ENCODE data around the gene EREG. TPM values are rescaled to one million over a fixed set of nuclear protein-coding genes. Genes with fewer than 3 reads are reported as not detected.
A peak's percentile ranks its signal among the peaks of the same experiment; 100 is the strongest.

The EREG gene
- total and polyA plus RNA-seq, 2 of the 8 experiments (the other 6 are each of a cell fraction or from before 2014, with no cell fraction given), result not detected

DNA sequence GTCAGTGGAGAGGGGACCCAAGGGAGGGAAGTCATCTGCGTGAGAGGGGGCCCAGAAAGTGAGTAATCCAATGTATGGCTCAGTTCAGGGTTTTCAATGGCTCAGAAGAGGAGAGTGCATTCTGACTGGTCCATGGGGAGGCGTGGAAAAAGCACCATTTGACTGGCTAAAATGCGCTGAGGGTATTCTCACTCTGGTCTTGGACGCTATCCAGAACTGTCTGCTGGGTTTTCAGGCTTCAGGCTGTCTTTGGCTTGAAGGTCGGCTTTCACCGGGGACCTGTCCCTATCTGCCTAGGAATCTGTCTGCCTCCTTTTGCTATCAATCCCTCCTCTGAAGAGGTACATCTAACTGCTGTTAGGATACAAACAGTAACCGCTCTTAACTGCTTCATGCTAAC is 30.3 kb upstream of the EREG start:
- ChIA-PET POLR2A (ENCODE audit: partially characterized antibody) (no interaction called here), CTCF (ENCODE audit: partially characterized antibody) (interaction anchor here (0.8 to 2.7 kb wide), 4 partner anchors 9 to 36 kb away, joined by 3 to 10 read pairs (median 4); no protein-coding TSS in a partner anchor)
- Histone ChIP-seq H2BK20ac (ENCODE audit: low read length) (no peak overlapping the region), H3K23me2 (ENCODE audit: low read depth, low read length) (no peaks in the 10 kb centered on the region), H2BK120ac (replicated peaks; ENCODE audit: low read depth, low read length) (no peak overlapping the region), H3K9ac (replicated peaks in 1 of 4; ENCODE audit: extremely low read depth in 1 of 4, low read depth in 3 of 4, low read length in 3 of 4) (no peak overlapping the region), H2AFZ (ENCODE audit: low read length) (peak overlapping the region; percentile 76; the same call in 1 of the 2 replicates), H3K27me3 (replicated peaks in 1 of 4; ENCODE audit: control insufficient read depth in 3 of 4, extremely low read depth in 1 of 4, insufficient read depth in 3 of 4, low read length in 3 of 4) (no peaks in the 10 kb centered on the region), H3K9me3 (ENCODE audit: insufficient read depth in 2 of 2, low read depth in 1 of 2, low read length in 1 of 2) (no peaks in the 10 kb centered on the region), H3K79me2 (ENCODE audit: control insufficient read depth in 1 of 2, insufficient read depth in 2 of 2, low read length in 2 of 2) (no peaks in the 10 kb centered on the region), H3K4me1 (replicated peaks in 1 of 4; ENCODE audit: control insufficient read depth in 3 of 4, insufficient read depth in 4 of 4, low read length in 3 of 4) (peaks cover 0 to 4% (median 0%) of the 10 kb centered on the region in 4 experiments; a peak in 2 of 7 replicates), H3K23ac (ENCODE audit: insufficient read length) (no peak overlapping the region), H3K4ac (replicated peaks; ENCODE audit: insufficient read length, low read depth, low read length) (no peak overlapping the region), H3K4me3 (ENCODE audit: extremely low read depth in 1 of 4, insufficient read depth in 2 of 4, low read depth in 3 of 4, low read length in 4 of 4) (no peak overlapping the region), H3K79me1 (ENCODE audit: low read depth, low read length) (no peaks in the 10 kb centered on the region), H4K5ac (ENCODE audit: insufficient read length, low read depth, low read length) (no peak overlapping the region), H2AK5ac (ENCODE audit: low read depth, low read length) (no peak overlapping the region), H3K14ac (ENCODE audit: insufficient read length) (no peak overlapping the region), H2BK5ac (ENCODE audit: low read depth, low read length) (no peak overlapping the region), H4K91ac (replicated peaks; ENCODE audit: insufficient read length, low read length) (no peak overlapping the region), H3K56ac (replicated peaks; ENCODE audit: insufficient read length, low read depth, low read length) (no peak overlapping the region), H2BK15ac (ENCODE audit: low read length) (no peak overlapping the region), H3K36me3 (ENCODE audit: control insufficient read depth in 2 of 4, insufficient read depth in 4 of 4, low read length in 3 of 4) (no peaks in the 10 kb centered on the region), H3K18ac (ENCODE audit: extremely low read depth, low read length) (no peak overlapping the region), H3K4me2 (ENCODE audit: insufficient read depth in 1 of 2, low read depth in 2 of 2, low read length in 2 of 2) (no peak overlapping the region), H4K8ac (ENCODE audit: extremely low read depth, insufficient read depth, low read length) (no peak overlapping the region), H3K27ac (ENCODE audit: low read depth, low read length) (no peak overlapping the region), H2BK12ac (ENCODE audit: low read depth, low read length) (no peak overlapping the region), H4K20me1 (replicated peaks in 1 of 2; ENCODE audit: control insufficient read depth in 1 of 2, insufficient read depth in 2 of 2, low read length in 2 of 2) (no peaks in the 10 kb centered on the region)
- 86% methylated on average over 7 of the region's 7 CpGs; no CpG with 5 or more reads in 1 of the 2 experiments for WGBS, 2 experiments (ENCODE audit: extremely low coverage in 1 of 2, insufficient coverage in 1 of 2, insufficient read length in 1 of 2, insufficient replicate concordance in 2 of 2, low coverage in 1 of 2, low lambda C conversion rate in 2 of 2, missing lambda C conversion rate in 1 of 2)
- DNase-seq (ENCODE audit: low read depth in 1 of 2, low spot score in 2 of 2), result no peak
- no peak for FAIRE-seq
- TF ChIP-seq ASH2L (IDR thresholded peaks at IDR 0.05; ENCODE audit: low read length) (no peak), POLR2AphosphoS5 (IDR thresholded peaks at IDR 0.05; ENCODE audit: low read depth, low read length) (no peak), TBP (IDR thresholded peaks at IDR 0.05; ENCODE audit: low read depth, low read length) (no peak), PHF8 (conservative IDR thresholded peaks at IDR 0.05; ENCODE audit: low read depth, low read length) (no peak), KDM1A (IDR thresholded peaks at IDR 0.05; ENCODE audit: borderline replicate concordance, low read length) (no peak), CBX5 (IDR thresholded peaks at IDR 0.05; ENCODE audit: low read depth, low read length) (no peak), SIX5 (IDR thresholded peaks at IDR 0.05; ENCODE audit: low read depth, low read length) (no peak), SUZ12 (IDR thresholded peaks at IDR 0.05; ENCODE audit: low read length) (no peak), SIN3A (conservative IDR thresholded peaks at IDR 0.05 in 1 of 2, IDR thresholded peaks at IDR 0.05 in 1 of 2; ENCODE audit: low read depth in 1 of 2, low read length in 2 of 2) (no peak), RBBP5 (IDR thresholded peaks at IDR 0.05; ENCODE audit: borderline replicate concordance, low read depth, low read length) (no peak), TAF1 (IDR thresholded peaks at IDR 0.05; ENCODE audit: low read depth, low read length) (no peak), POLR2A (IDR thresholded peaks at IDR 0.05; ENCODE audit: control extremely low read depth in 1 of 2, low read depth in 2 of 2, low read length in 2 of 2) (no peak), GABPA (IDR thresholded peaks at IDR 0.05; ENCODE audit: borderline replicate concordance, insufficient read depth, low read length) (no peak), TEAD4 (IDR thresholded peaks at IDR 0.05; ENCODE audit: low read depth, low read length) (no peak), NANOG (IDR thresholded peaks at IDR 0.05; ENCODE audit: insufficient read depth, low read depth, low read length, poor library complexity, severe bottlenecking) (no peak)
